DMS153 treated with DMSO at 0.1 percent for 48 hours (cell line): Measurements from ENCODE around the gene BARD1.
"Not testable (repeated sequence)": the region's sequence is repeated elsewhere in the genome, so short reads cannot be mapped to it uniquely, and the experiment has no call there.

ENCODE experiments used
- DNase-seq: peaks from one replicate; lab custom pipeline; 2025; ENCODE audit not compliant: unreplicated experiment; lab: John Stamatoyannopoulos, UW

The BARD1 gene

DNA sequence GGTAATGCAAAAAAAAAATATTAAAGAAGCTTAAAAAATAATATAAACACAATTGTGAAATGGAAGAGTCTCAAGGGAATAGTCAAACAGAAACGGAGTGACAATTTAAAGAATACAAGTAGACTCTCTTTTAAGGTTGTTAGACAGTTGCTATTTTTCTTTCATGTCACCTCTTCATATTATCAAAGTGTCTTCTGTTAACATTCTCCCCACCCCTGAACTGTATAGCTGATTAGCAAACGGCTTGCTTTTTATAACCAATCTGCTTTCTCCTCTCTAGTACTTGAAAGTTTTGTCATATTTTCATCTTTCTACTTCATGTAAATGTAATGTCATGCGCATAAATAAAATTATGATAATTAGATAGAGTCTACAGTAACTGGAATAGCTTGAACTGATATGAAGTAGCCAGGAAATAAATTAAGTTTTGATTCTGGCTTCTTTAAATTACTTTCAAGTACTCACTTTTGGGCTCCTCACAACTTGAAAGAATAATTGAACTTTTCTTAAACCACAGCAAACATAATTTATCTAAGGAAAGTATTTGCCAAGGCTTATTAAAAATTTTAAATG, 37.0 kb downstream of the BARD1 start:
- DNase-seq, result no peak

DNA sequence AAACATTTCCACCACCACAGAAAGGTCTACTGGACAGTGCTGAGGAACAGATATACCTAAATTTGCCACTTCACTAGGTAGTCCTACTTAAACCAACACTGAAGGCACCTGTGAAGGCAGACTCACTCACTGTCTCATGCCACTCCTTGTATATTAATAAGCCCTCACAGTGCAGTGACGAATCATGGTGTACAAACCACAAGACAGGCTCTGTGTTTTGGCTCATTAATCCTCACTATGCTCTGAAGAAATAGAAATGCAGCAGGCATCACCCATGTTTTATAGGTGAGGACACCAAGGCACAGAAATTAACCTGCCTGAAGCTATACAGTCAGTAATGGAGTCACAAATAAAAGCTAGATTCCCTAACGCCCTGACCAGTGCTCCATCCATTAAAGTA, 44.3 kb downstream of the BARD1 start:
- no peak for DNase-seq

DNA sequence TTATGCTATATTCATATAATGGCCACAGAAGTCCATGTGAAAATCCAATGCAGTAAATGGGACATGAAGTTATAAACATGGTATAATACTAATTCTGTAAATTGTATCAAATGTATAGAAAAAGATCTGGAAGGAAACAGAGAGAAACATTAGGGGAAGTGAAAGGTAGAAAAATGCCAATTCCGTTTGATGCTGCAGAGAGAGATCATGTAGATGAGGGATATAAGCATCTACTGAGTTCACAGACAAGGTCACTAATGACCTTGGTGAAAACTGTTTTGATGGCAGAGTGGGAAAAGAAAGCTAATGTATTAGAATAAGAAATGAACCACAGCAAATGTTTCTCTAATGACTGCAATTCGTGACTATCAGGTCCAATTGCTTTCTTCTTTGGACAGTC, 56.0 kb downstream of the BARD1 start:
- DNase-seq, result no peak

DNA sequence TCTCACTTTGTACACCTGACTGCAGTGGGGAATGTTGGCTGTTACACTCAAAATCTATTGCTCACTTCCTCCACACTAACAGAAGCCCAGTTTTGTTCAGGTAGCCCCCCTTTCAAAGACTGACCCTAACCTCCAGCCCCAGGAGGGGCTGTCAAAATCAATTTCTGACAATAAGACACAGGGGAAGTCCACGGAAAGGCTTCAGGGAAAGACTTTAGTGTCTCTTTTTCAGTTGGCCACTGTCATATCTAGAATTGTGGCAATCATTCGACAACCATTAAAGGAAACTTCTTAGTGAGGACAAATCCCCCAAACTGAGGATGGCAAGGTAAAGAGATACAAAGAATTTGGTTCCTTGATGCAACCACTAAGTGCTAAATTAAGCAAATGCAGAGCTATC, 59.0 kb downstream of the BARD1 start:
- DNase-seq, result no peak

DNA sequence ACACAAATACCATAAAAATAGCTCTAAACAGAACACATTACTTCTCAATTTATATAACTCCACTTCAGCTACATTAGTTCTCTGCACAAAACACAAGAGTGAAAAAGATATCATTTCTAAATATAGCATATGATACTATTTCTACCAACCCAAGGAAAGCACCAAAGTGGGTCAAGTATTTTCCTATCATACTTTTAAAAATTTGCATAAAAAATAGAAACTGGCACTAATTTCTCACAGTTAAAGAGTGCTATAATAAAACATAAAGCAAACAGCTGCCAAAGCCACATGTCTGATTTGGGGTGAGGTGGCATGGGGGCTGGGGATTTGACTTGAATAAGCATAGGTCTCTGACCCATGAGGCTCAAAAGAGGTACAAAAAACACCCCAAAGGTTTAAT, 61.5 kb downstream of the BARD1 start:
- DNase-seq, result no peak

DNA sequence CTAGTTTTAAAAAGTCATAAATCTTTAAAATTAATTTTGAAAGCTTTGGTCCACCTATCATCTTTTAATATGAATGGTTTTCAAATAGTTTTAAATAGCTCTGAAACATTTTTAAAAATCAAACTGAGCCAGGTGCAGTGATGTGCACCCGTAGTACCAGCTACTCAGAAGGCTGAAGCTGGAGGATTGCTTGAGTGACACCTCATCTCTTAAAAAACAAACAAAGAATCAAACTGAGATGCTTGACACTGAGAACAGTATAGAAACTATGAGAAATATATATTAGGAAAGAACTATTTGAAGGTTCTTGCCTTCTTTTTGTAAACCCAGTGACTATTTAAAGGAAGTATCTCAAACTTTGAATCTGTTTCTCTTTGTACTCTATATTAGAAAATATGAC, 67.4 kb downstream of the BARD1 start:
- DNase-seq, result no peak

DNA sequence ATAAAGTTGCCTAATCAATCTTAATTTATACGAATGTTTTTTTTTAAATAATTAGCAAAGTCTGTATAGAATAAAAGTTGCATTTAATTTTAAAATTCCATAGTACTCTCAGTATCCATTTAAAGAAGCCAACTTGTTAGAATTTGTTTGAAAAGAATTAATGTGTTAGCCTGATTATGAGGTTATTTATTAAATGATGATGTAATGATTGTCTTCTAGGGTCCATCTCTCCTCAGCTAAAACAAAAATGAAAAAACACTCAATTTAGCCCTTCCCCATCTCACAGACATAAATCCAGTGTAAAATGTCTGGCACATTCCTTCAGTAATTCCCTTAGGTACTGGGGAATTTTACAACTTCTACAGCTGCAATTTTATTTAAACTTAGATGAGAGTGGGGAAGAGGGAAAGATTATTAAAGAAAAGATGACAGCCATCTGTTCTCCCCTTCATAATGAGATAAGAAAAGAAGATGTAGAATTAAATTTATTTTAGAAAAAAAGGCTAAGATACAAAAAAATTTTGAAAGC, 68.6 kb downstream of the BARD1 start:
- DNase-seq, result no peak

DNA sequence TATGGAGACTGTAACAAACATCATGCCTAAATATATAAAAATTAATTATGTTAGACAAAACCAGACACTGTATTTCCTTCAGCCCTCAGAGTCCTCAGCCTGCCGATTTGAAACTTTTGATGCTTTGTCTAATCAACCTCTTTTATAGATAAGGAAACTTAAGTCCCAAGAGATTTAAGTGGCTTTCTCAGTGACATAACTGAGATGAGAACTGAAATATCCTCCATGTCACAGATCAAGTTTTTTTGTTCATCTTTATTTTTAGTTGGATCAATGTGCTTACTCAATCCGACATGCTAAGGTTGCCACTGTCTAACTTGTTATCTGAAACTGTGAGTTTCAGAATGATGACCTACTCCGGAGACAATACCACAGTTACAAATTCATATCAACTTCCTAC, 72.3 kb downstream of the BARD1 start:
- no peak for DNase-seq

DNA sequence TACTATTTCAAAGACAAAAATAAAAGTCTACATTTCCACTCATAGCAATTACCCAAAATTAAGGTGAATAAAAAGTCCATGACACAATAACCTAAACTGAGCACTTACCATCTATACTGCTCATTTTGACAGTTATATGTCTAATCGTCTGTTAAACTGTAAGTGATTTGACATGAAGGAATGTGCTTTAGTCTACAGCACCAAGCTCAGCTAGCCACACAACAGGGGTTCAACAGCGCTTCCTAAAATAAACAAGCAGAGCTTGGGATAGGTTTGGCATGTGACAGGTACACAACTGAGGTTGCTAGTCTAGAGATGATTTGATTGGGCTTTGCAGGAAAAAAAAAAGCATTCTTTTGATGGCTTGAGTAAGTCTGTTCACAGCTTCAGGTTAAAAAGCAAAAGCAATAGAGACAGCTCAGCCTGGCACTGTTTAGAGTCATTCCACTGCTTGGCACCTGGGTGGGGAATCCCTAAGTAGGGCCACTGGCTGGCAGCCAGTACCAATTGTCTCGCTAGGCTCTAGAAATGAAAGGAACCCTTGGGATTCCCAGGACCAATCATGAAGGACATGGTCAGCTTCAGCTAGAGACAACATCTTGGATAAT, 78.6 kb downstream of the BARD1 start:
- no peak for DNase-seq

DNA sequence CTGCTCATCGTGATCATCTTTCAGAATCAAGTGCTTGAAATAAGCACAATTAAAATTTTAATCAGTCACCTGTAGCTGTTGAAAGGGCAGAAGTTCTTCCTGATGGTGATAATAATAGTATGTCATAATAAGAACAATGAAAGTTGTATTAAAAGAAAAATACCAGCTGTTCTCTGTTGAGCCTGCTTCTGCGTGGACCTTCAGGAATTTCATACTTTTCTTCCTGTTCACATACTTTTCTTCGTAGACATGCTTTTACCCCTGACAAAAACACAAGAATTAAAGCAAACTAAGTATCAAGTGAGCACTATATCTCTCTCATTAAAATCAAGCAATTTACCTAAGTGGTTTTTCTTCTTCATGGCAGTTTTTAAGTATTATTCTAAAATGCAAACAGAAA, 79.2 kb downstream of the BARD1 start:
- DNase-seq, result no peak

DNA sequence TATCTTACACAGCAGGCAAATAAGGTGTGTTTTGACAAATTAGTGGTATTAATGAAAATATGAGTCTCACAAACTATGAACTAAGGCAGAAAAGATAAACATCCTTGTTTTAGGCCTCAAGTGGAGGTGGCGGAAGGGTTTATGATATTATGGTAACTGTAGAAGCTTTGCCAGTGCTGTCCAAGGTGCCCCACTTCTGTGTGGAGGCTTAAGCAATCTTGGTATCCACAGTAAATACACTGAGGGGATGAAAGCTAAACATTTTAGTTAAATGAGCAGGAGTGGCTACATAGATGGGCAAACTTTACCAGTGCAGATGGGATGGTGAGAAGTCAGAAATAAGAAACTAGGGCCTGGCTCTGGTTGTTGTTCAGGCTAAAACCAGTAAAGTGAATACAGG, 84.7 kb downstream of the BARD1 start:
- no peak for DNase-seq

DNA sequence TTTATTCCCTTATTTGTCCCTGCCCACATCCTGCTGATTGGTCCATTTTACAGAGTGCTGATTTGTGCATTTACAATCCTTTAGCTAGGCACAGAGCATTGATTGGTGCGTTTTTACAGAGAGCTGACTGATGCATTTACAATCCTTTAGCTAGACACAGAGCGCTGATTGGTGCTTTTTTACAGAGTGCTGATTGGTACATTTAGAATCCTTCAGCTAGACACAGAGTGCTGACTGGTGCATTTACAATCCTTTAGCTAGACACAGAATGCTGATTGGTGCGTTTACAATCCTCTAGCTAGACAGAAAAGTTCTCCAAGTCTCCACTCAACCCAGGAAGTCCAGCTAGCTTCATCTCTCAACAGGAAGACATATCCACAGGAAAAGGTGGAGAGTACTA, 91.6 kb downstream of the BARD1 start:
- not testable (repeated sequence) for DNase-seq

DNA sequence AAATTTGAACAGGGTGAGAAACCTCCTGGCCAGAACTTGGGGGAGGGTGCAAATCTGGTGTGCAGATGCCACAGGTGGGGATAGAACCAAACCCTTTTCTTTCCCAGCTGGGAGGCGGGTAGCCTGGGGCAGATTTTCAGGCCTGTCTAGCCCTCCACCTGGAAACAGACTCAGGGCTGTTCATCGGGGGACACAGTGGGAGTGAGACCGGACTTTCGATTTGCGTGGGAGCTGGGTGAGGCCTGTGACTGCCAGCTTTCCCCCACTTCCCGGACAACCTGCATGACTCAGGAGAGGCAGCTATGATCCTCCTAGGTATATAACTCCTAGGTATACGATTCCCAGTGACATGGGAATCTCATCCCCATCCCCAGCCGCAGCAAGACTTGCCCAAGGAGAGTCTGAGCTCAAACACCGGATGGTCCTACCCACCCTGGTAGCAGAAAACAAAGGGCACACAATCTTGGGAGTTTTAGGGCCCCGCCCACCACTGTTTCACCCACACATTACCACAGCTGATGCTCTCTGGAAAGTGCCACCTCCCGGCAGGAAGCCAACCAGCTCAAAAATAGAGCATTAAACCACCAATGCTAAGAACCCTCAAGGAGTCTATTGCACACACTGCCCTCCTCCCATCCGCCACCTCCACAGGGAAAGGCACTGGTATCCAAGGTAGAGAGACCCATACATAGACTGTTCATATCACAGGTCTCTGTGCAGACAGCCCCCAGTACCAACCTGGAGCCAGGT, 92.5 kb downstream of the BARD1 start:
- DNase-seq, result no peak

DNA sequence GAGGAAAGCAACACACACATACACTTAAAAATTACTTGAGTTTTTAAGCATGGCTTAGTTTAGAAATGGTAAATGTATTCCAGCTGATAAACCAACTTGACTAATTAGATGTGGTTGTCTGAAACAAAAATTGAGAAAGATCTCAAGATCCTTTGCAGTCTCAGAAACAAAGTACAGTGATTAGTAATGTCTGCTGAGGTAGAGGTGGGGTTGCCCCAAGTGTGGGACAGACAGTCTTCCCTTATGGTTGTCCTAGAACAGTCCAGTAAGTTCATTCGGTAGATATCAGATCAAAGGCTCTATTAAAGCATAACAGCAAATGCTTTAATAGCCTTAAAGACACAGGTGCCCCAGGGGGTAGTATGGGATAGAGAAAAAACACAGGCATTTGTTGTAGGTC, 94.5 kb downstream of the BARD1 start:
- no peak for DNase-seq

DNA sequence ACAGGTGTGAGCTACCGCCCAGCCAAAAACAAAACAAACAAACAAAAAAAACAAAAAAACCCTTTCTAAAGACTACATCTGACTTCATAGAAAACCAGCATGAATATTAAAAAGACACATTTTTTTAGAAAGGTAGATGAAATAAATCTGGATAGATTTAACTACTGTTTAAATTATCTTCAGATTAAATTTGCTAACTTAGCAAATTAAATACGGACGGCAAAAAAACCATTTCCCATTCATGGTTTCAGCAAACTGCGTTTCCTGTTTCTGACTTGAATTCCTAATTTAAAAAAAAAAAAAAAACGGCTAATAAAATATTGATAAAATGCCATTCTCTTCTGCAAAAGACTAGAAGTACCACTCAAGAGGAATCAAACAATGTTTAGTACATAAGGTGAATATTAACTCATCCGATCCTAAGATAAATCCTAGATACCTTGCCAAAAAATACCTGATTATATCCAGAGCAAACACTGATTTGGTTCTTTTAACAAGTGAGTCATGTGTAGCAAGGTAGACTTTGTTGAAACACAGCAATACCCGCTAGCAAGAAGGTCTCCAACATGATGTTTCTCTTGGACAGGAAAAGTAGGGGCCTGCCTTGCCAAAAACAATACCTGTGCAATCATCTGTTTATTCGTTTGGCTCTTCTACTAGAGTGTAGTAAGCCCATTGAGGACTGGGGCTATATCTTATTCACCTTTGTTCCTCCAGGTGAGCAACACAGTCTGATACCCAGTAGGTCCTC, 96.2 kb downstream of the BARD1 start:
- DNase-seq, result no peak

DNA sequence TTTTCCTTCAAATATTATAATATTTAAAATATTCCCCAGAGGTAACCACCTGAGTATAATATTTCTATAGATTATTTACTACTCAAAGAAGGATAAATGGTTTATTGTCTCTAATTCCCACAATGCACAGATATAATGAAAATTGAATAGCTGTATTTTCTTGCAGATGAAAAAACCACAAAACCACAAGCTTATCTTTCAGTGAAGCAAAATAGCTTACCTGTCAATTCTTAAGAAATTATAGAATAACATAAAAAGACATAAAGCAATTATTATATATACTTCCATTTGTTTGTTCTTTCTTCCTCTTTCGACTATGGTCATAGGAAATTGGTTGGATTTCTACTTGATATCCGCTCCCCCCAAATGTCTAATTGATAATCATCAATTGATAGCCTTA, 98.8 kb downstream of the BARD1 start:
- DNase-seq, result no peak

DNA sequence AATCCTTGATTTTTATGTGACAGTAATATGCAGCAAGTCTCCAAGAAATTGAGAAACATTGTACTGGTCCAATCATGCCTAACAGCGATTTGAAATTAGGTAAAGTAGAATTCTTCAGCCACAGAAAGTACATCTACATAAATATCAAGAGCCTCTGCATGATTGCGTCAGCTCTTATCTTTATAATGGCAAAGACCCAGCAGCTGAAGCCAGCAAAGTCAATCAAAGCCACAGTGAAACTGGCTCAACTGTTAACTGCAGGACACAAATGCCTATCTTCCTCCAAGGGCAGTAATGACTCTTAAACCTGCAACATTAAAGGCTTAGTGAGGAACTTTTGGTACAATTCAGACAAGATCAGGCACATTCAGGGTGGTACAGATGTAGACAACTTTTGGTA, 102.5 kb downstream of the BARD1 start:
- no peak for DNase-seq

DNA sequence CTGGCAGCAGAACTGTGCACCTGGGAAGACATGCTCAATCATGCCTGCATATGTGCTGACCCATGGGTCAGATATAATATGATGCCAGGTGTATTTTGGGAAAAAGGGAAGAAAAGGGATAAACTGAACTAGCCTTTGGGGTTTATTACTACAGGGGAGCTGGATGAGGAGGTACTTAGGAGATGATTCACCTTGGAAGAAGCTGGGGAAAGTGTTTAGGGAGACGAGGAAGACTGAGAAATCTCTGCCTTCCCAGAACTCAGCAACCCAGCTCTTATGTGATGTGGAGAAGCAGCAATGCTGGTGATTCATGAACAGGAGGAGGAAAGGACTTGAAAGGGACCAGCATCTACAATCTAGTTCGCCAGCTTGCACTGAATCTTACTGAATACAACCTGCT, 110.2 kb downstream of the BARD1 start:
- DNase-seq, result no peak

DNA sequence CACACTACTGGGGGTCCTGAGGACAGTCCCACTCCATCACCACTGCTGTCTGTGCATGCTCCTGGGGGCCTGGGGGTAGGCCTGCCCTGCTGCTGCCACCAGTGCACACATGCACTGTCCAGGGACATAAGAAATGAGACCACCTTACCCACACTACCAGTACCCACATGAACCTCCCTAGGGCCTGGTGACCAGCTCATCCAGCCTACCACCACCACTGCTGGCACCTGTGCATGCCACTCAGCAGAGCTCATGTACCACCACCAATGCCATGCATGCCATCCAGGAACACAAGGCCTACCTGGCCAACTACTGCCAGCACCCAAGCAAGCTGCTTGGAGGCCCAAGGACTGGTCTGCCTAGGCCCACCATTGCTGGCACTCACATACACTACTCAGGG, 112.8 kb downstream of the BARD1 start:
- no peak for DNase-seq

DNA sequence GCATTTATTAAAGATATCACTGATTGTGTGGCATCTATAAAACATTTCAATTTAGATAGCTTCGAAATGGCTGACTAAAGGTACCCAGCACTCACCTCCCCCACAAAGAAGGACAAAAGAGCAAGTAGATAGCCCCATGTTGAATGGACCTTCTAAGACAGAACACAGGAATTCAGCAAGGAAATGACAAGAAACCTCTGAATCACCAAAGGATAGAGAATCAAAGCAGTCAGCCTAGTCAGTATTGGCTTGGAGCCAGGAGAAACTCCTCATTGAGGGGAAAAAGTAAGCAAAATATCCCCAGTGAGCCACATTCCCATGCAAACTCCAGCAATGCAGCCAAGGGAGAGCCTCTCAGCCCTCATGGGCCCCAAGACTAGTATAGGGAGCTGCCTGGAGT, 113.7 kb downstream of the BARD1 start:
- DNase-seq, result no peak

DNA sequence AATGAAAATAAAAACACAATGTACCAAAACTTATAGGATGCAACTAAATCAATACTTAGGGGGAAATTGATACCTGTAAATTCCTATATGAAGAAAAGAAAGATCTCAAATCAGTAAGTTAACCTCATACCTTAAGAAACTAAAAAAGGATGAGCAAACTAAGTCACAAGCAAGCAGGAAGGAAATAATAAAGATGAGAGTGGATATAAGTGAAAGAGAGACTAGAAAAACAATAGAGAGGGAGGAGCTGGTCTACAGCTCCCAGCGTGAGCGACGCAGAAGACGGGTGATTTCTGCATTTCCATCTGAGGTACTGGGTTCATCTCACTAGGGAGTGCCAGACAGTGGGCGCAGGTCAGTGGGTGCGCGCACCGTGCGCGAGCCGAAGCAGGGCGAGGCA, 125.9 kb downstream of the BARD1 start:
- not testable (repeated sequence) for DNase-seq

DNA sequence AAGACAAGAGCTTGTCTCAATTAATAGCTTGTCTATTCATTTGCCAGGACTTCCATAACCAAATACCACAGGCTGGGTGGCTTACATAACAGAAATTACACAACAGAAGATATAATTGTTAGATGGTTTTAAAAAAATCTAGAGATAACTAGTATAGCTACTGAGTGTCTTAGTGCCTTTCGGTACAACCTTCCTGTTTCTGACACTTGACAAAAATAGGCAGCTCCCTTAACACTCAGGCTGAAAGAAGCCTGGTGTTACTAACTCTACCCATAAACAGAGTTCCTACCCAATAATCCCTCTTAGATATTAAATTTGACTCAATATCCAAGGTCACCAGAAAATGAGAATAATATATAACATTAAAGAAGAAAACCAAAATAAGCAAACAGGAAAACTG, 129.7 kb downstream of the BARD1 start:
- DNase-seq, result no peak
